A673 (cell line): ENCODE results near the gene LRPPRC. TPM values are rescaled to one million over a fixed set of nuclear protein-coding genes. Genes with fewer than 3 reads are reported as not detected.

Experiments used
- BruUV-seq: library from RNA; stranded (reverse); fragments of 400-500 nt; replicated peaks from 2 replicates; lab custom pipeline; 2021; lab: Mats Ljungman, UMichigan
- CTCF ChIA-PET: fragments of 300-600 bp; sonication (Branson Sonifier 250); formaldehyde crosslinking; loops from one replicate; lab custom pipeline; 2022; ENCODE audit warnings: antibody characterized with exemption; lab: Charles Lee
- POLR2A ChIA-PET: fragments of 300-600 bp; sonication (Branson Sonifier 250); formaldehyde crosslinking; loops from one replicate; lab custom pipeline; 2022; ENCODE audit warnings: antibody characterized with exemption; ENCODE audit not compliant: low non-redundant PET; lab: Charles Lee
- DNase-seq: peaks from one replicate; pipeline ENCODE4 v3.0.0-alpha.2; 2015; ENCODE audit warnings: low spot score
- H3K27ac ChIP-seq: fragments of 200-600 bp; sonication (generic); 2 replicates; pipeline ENCODE4 v1.5.1; 2016; ENCODE audit warnings: mixed run types, low read depth, mild to moderate bottlenecking, mixed read lengths, antibody characterized with exemption, low read length; ENCODE audit not compliant: poor library complexity, severe bottlenecking
- H3K27me3 ChIP-seq: fragments of 200-600 bp; sonication (generic); replicated peaks from 2 replicates; pipeline ENCODE4 v1.6.1; 2017; ENCODE audit warnings: mixed run types, low read depth, mild to moderate bottlenecking, mixed read lengths, antibody characterized with exemption, low read length; ENCODE audit not compliant: insufficient read depth, poor library complexity
- H3K36me3 ChIP-seq: fragments of 200-600 bp; sonication (generic); 2 replicates; pipeline ENCODE4 v1.6.1; 2016; ENCODE audit warnings: mixed run types, mild to moderate bottlenecking, mixed read lengths, antibody characterized with exemption, low read length; ENCODE audit not compliant: insufficient read depth, poor library complexity, severe bottlenecking
- H3K4me1 ChIP-seq: fragments of 200-600 bp; sonication (generic); 2 replicates; pipeline ENCODE4 v1.6.1; 2017; ENCODE audit warnings: mixed run types, mild to moderate bottlenecking, mixed read lengths, antibody characterized with exemption, low read length; ENCODE audit not compliant: insufficient read depth, poor library complexity, severe bottlenecking
- H3K4me3 ChIP-seq: fragments of 200-600 bp; sonication (generic); 2 replicates; pipeline ENCODE4 v1.5.1; 2016; ENCODE audit warnings: low read depth, mixed run types, mild to moderate bottlenecking, mixed read lengths, low read length; ENCODE audit not compliant: poor library complexity, severe bottlenecking
- H3K9me3 ChIP-seq: fragments of 200-600 bp; sonication (generic); 2 replicates; pipeline ENCODE4 v1.6.1; 2016; ENCODE audit warnings: mixed run types, low read depth, mild to moderate bottlenecking, mixed read lengths, antibody characterized with exemption, low read length; ENCODE audit not compliant: poor library complexity, severe bottlenecking
- CTCF ChIP-seq: fragments of 300-800, 200-600 bp; sonication (generic); conservative IDR thresholded peaks from 2 replicates; pipeline ENCODE4 v1.5.1; 2017; ENCODE audit warnings: low read depth, mild to moderate bottlenecking, antibody characterized with exemption, low read length, moderate library complexity, mixed read lengths
- EZH2 ChIP-seq: fragments of 200-600 bp; sonication (generic); IDR thresholded peaks from 2 replicates; pipeline ENCODE4 v1.6.1; 2017; ENCODE audit warnings: borderline replicate concordance, low read depth, mild to moderate bottlenecking, mixed read lengths, antibody characterized with exemption, low read length; ENCODE audit not compliant: poor library complexity, severe bottlenecking
- intact Hi-C: fragments of 100-400 bp; cut with micrococcal nuclease; formaldehyde crosslinking; loops from one replicate; pipeline ENCODE4 v1.10.0; 2022; ENCODE audit not compliant: unreplicated experiment
- total RNA-seq: library from RNA; stranded (reverse); gene quantifications from 2 replicates; pipeline ENCODE4 v1.2.3, GENCODE V29; 2021

The LRPPRC gene
- total RNA-seq, 1 experiment from 2014 or later, result 144 TPM

- no TSS peak for BruUV-seq
- H3K4me3 ChIP-seq, result no peak overlapping the region
These were observed 2.4 kb downstream of the LRPPRC start for GRCh38 chr2:43993437-43993836.

DNA sequence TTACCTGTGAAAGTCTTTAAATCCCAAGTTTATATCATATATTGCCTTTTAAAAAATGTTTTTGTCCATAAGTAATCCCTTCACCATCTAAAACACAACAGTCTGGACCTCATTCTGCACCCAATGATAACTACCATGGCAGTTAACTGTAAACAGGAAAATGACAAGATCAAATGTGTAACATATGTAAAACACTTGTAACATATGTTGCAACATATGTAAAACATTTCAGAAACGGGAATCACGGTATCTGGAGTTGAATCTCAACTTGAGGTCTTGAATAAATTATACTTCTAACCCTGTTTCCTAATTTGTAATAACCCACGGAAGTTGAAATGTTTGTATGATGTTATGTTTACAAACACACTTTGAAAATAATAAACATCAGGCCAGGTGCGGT, 6.2 kb downstream of the LRPPRC start:
- ChIA-PET CTCF (no interaction called here), POLR2A (no interaction called here)
- no peak for TF ChIP-seq CTCF
- TF ChIP-seq EZH2, result no peak
- no TSS peak for BruUV-seq
- H3K4me3 ChIP-seq, result no peak overlapping the region
- peaks cover 44% of the 10 kb centered on the region for H3K36me3 ChIP-seq
- no peaks in the 10 kb centered on the region for H3K27me3 ChIP-seq
- H3K9me3 ChIP-seq, result no peaks in the 10 kb centered on the region
- intact Hi-C loops, result no loop called here
- DNase-seq, result no peak
- peaks cover 8% of the 10 kb centered on the region for H3K4me1 ChIP-seq
- no peak overlapping the region for H3K27ac ChIP-seq

More at GRCh38 chr2:43993437-43993836, 2.4 kb downstream of the LRPPRC start:
- TF ChIP-seq CTCF (no peak), EZH2 (no peak)
- CTCF ChIA-PET, result no interaction called here
- Histone ChIP-seq H3K27ac (no peak overlapping the region), H3K9me3 (no peaks in the 10 kb centered on the region), H3K36me3 (peaks cover 44% of the 10 kb centered on the region), H3K27me3 (no peaks in the 10 kb centered on the region), H3K4me1 (peaks cover 5% of the 10 kb centered on the region)
- DNase-seq, result no peak
- POLR2A ChIA-PET, result no interaction called here
- intact Hi-C loops, result no loop called here

DNA sequence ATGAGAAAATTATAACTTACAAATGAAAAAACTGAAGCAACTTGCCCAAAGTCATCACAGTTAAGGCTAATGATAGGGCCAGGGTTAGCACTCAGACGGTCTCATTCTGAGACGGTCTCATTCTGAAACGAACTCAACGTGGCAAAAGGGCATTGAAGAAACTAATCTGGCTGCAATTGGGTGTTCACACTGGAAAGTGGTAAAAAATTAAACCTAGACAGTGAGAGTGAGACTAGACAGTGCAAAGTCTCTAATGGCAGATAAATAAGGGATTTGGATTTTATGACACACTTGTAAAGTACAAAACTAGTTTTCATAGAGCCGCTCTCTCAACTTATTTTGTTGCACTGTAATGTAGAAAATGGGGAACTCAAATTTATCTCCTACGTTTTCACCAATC, 9.2 kb downstream of the LRPPRC start:
- Histone ChIP-seq H3K9me3 (no peaks in the 10 kb centered on the region), H3K27ac (no peak overlapping the region), H3K4me1 (peaks cover 6% of the 10 kb centered on the region), H3K27me3 (no peaks in the 10 kb centered on the region), H3K36me3 (peaks cover 34% of the 10 kb centered on the region), H3K4me3 (no peak overlapping the region)
- no peak for TF ChIP-seq CTCF
- no peak for TF ChIP-seq EZH2
- intact Hi-C loops, result no loop called here
- CTCF ChIA-PET, result no interaction called here
- POLR2A ChIA-PET, result no interaction called here
- BruUV-seq, result no TSS peak
- DNase-seq, result no peak
